Body of pancreas (tissue), 4 donors: ENCODE data around the gene SLC38A1.

Experiments
- POLR2A ChIP-seq, 3 donors: fragments of 450-650 bp; IDR thresholded peaks; one replicate each; pipeline ENCODE4 v1.6.1; 2016; ENCODE audit warnings: antibody characterized with exemption in 3 of 3, mild to moderate bottlenecking in 2 of 3
- TF ChIP-seq, protein P1 (sequence below), 7 experiments: fragments of 450-650 bp in 4 of 7; fragments of 200-600 bp in 3 of 7; sonication (generic) in 3 of 7; IDR thresholded peaks; one replicate each; pipeline ENCODE4 v1.5.1; 2016 to 2019; ENCODE audit warnings: antibody characterized with exemption in 7 of 7

DNA sequence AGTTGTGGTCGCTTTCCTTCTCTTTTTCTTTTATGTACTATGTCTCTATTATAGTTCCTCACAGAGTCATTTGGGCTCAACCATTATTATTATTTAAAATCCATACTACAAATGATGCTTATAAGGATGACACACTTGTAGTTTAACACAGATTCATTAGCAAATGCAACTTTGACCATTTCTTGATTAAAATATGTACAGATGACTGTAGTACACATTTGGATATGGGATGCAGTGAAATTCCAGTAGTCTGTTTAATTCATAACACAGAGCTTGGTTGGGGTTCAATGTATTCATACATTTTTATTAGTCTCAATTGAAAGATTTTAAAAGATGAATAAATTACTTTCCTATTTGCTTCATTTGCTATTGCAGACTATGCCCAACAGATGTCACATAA lies 30.0 kb downstream of the SLC38A1 start:
- TF ChIP-seq, protein P1, sequence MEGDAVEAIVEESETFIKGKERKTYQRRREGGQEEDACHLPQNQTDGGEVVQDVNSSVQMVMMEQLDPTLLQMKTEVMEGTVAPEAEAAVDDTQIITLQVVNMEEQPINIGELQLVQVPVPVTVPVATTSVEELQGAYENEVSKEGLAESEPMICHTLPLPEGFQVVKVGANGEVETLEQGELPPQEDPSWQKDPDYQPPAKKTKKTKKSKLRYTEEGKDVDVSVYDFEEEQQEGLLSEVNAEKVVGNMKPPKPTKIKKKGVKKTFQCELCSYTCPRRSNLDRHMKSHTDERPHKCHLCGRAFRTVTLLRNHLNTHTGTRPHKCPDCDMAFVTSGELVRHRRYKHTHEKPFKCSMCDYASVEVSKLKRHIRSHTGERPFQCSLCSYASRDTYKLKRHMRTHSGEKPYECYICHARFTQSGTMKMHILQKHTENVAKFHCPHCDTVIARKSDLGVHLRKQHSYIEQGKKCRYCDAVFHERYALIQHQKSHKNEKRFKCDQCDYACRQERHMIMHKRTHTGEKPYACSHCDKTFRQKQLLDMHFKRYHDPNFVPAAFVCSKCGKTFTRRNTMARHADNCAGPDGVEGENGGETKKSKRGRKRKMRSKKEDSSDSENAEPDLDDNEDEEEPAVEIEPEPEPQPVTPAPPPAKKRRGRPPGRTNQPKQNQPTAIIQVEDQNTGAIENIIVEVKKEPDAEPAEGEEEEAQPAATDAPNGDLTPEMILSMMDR (IDR thresholded peaks at IDR 0.05), result no peak
- no peak for TF ChIP-seq POLR2A (IDR thresholded peaks at IDR 0.05)
